HCT116 (cell line): Measurements from ENCODE around the gene DDX24. TPM values are rescaled to one million over a fixed set of nuclear protein-coding genes. Genes with fewer than 3 reads are reported as not detected.

ENCODE experiments used
- ATAC-seq: fragments of 200-7000 bp; cut with Tn5 transposase; 2 replicates; pipeline ENCODE4 v1.9.1; 2020; ENCODE audit warnings: mild to moderate bottlenecking, moderate library complexity
- BruUV-seq: library from RNA; stranded (reverse); fragments of 400-500 nt; replicated peaks from 2 replicates; lab custom pipeline; 2021; lab: Mats Ljungman, UMichigan
- CTCF ChIA-PET: fragments of 300-600 bp; sonication (Branson Sonifier 250); formaldehyde crosslinking; loops from one replicate; lab custom pipeline; 2021; ENCODE audit warnings: antibody characterized with exemption; lab: Charles Lee
- POLR2A ChIA-PET: fragments of 300-600, 350-600 bp; sonication (Branson Sonifier 250); formaldehyde crosslinking; loops from one replicate; lab custom pipeline; 2021; ENCODE audit warnings: antibody characterized with exemption; lab: Charles Lee
- RAD21 ChIA-PET, 2 experiments: fragments of 300-600 bp; sonication (Branson Sonifier 250); formaldehyde crosslinking; loops; one replicate each; lab custom pipeline; 2023; ENCODE audit warnings: low total read pairs in 2 of 2; ENCODE audit not compliant: uncharacterized antibody in 2 of 2, unreplicated experiment in 2 of 2, low non-redundant PET in 1 of 2; lab: Charles Lee
- DNase-seq: peaks from one replicate; pipeline ENCODE4 v3.0.0-alpha.2; 2010; ENCODE audit warnings: low read depth, low spot score
- H2AFZ ChIP-seq: fragments of 200-600 bp; shearing (Covaris generic), sonication (generic); 2 replicates; pipeline ENCODE4 v1.6.1; 2017; ENCODE audit warnings: low read depth, mixed run types, mixed read lengths, antibody characterized with exemption, low read length; ENCODE audit not compliant: poor library complexity, severe bottlenecking
- H3K27ac ChIP-seq: 2 replicates; pipeline ENCODE4 v1.5.1; 2012; ENCODE audit warnings: low read depth, low read length
- H3K27me3 ChIP-seq: fragments of 200-600 bp; sonication (generic); 2 replicates; pipeline ENCODE4 v1.6.1; 2016; ENCODE audit warnings: mixed run types, low read length, mixed read lengths; ENCODE audit not compliant: insufficient read depth
- H3K36me3 ChIP-seq, 2 experiments: fragments of 200-500 bp in 1 of 2; fragments of 200-600 bp in 1 of 2; sonication (Bioruptor generic) in 1 of 2; sonication (generic) in 1 of 2; 2 replicates each; pipeline versions ENCODE4 v1.5.1 to v1.6.1; 2014 to 2016; ENCODE audit warnings: low read length in 2 of 2, inconsistent platforms in 1 of 2, mixed read lengths in 1 of 2, mixed run types in 1 of 2; ENCODE audit not compliant: insufficient read depth in 2 of 2, control insufficient read depth in 1 of 2
- H3K4me1 ChIP-seq, 2 experiments: fragments of 200-600 bp in 1 of 2; sonication (generic) in 1 of 2; 2 replicates each; pipeline versions ENCODE4 v1.5.1 to v1.6.1; 2012 to 2017; ENCODE audit warnings: low read length in 2 of 2, inconsistent platforms in 1 of 2, mild to moderate bottlenecking in 1 of 2, mixed read lengths in 1 of 2, mixed run types in 1 of 2, moderate library complexity in 1 of 2; ENCODE audit not compliant: insufficient read depth in 2 of 2, control insufficient read depth in 1 of 2
- H3K4me2 ChIP-seq: fragments of 200-600 bp; sonication (generic); 2 replicates; pipeline ENCODE4 v1.6.1; 2017; ENCODE audit warnings: mixed run types, low read length, mixed read lengths
- H3K4me3 ChIP-seq, 2 experiments: fragments of 200-600 bp in 1 of 2; sonication (generic) in 1 of 2; replicated peaks in 1 of 2; 2 replicates each; pipeline ENCODE4 v1.5.1; 2011 to 2016; ENCODE audit warnings: low read length in 2 of 2, control low read depth in 1 of 2, low read depth in 1 of 2, mild to moderate bottlenecking in 1 of 2, mixed read lengths in 1 of 2, mixed run types in 1 of 2
- H3K79me2 ChIP-seq: fragments of 200-600 bp; sonication (generic); 2 replicates; pipeline ENCODE4 v1.6.1; 2017; ENCODE audit warnings: mild to moderate bottlenecking, mixed run types, low read length, moderate library complexity, mixed read lengths; ENCODE audit not compliant: insufficient read depth
- H3K9ac ChIP-seq: fragments of 200-600 bp; sonication (generic); 2 replicates; pipeline ENCODE4 v1.6.1; 2016; ENCODE audit warnings: low read length, mixed read lengths
- H3K9me2 ChIP-seq: fragments of 200-600 bp; sonication (generic), shearing (Covaris generic); 2 replicates; pipeline ENCODE4 v1.6.1; 2017; ENCODE audit warnings: mixed run types, mild to moderate bottlenecking, moderate library complexity; ENCODE audit not compliant: insufficient read depth
- H3K9me3 ChIP-seq, 2 experiments: fragments of 200-500 bp in 1 of 2; fragments of 200-600 bp in 1 of 2; sonication (Bioruptor generic) in 1 of 2; sonication (generic) in 1 of 2; 2 replicates each; pipeline ENCODE4 v1.6.1; 2014 to 2017; ENCODE audit warnings: low read length in 2 of 2, mixed read lengths in 2 of 2, inconsistent platforms in 1 of 2, low read depth in 1 of 2, mild to moderate bottlenecking in 1 of 2, mixed run types in 1 of 2, moderate library complexity in 1 of 2; ENCODE audit not compliant: control insufficient read depth in 1 of 2, insufficient read depth in 1 of 2
- H4K20me1 ChIP-seq: fragments of 200-600 bp; sonication (generic), shearing (Covaris generic); 2 replicates; pipeline ENCODE4 v1.6.1; 2017; ENCODE audit warnings: mixed run types, mild to moderate bottlenecking, moderate library complexity; ENCODE audit not compliant: insufficient read depth
- ATF3 ChIP-seq: IDR thresholded peaks from 2 replicates; pipeline ENCODE4 v1.6.1; 2012
- CBX3 ChIP-seq: IDR thresholded peaks from 2 replicates; pipeline ENCODE4 v1.6.1; 2012; ENCODE audit warnings: low read depth
- CEBPB ChIP-seq: IDR thresholded peaks from 2 replicates; pipeline ENCODE4 v1.6.1; 2012; ENCODE audit warnings: low read depth
- EGR1 ChIP-seq: IDR thresholded peaks from 2 replicates; pipeline ENCODE4 v1.6.1; 2012; ENCODE audit warnings: low read depth
- EZH2 ChIP-seq: fragments of 200-600 bp; sonication (generic); IDR thresholded peaks from 2 replicates; pipeline ENCODE4 v1.6.1; 2017; ENCODE audit warnings: antibody characterized with exemption, mixed run types
- EZH2phosphoT487 ChIP-seq: fragments of 200-600 bp; IDR thresholded peaks from 2 replicates; pipeline ENCODE4 v1.6.1; 2018; ENCODE audit warnings: antibody characterized with exemption, borderline replicate concordance
- FOSL1 ChIP-seq: IDR thresholded peaks from 2 replicates; pipeline ENCODE4 v1.6.1; 2012; ENCODE audit warnings: low read depth
- JUND ChIP-seq: IDR thresholded peaks from 2 replicates; pipeline ENCODE4 v1.6.1; 2012
- POLR2AphosphoS5 ChIP-seq: IDR thresholded peaks from 2 replicates; pipeline ENCODE4 v1.6.1; 2011; ENCODE audit warnings: mild to moderate bottlenecking, low read depth, low read length, moderate library complexity
- RAD21 ChIP-seq: IDR thresholded peaks from 2 replicates; pipeline ENCODE4 v1.6.1; 2012; ENCODE audit warnings: low read depth, mild to moderate bottlenecking
- SIN3A ChIP-seq: IDR thresholded peaks from 2 replicates; pipeline ENCODE4 v1.6.1; 2012; ENCODE audit warnings: low read depth
- SP1 ChIP-seq: IDR thresholded peaks from 2 replicates; pipeline ENCODE4 v1.6.1; 2012; ENCODE audit warnings: low read depth
- SRF ChIP-seq: IDR thresholded peaks from 2 replicates; pipeline ENCODE4 v1.6.1; 2012; ENCODE audit warnings: low read depth
- TCF7L2 ChIP-seq: IDR thresholded peaks from 2 replicates; pipeline ENCODE4 v1.7.0; 2011; ENCODE audit warnings: borderline replicate concordance, inconsistent platforms; ENCODE audit not compliant: insufficient read depth, insufficient read length; ENCODE audit errors: extremely low read depth
- YY1 ChIP-seq: IDR thresholded peaks from 2 replicates; pipeline ENCODE4 v1.6.1; 2011; ENCODE audit warnings: low read length, low read depth, moderate library complexity, mild to moderate bottlenecking; ENCODE audit not compliant: insufficient replicate concordance; ENCODE audit errors: extremely low read depth
- ZFX ChIP-seq: fragments of 450-650 bp; IDR thresholded peaks from 2 replicates; pipeline ENCODE4 v1.6.1; 2017
- ZNF274 ChIP-seq: fragments of 200-500 bp; sonication (Bioruptor generic); IDR thresholded peaks from 2 replicates; pipeline ENCODE4 v1.6.1; 2014; ENCODE audit warnings: mild to moderate bottlenecking, low read depth, low read length, inconsistent platforms
- intact Hi-C: fragments of 100-400 bp; cut with micrococcal nuclease; formaldehyde crosslinking; loops from 2 replicates; pipeline ENCODE4 v1.10.0; 2022
- total RNA-seq: library from RNA; stranded (reverse); gene quantifications from one replicate; pipeline ENCODE4 v1.2.1, GENCODE V29; 2021; ENCODE audit not compliant: unreplicated experiment
- TF ChIP-seq, protein P1 (sequence below): IDR thresholded peaks from 2 replicates; pipeline ENCODE4 v1.6.1; 2011; ENCODE audit warnings: mild to moderate bottlenecking, low read length, moderate library complexity; ENCODE audit not compliant: insufficient replicate concordance; ENCODE audit errors: extremely low read depth

DDX24 gene
- total RNA-seq, 1 experiment from 2014 or later = 169 TPM

- Histone ChIP-seq H3K4me1 (peaks cover 5 to 21% of the 10 kb centered on the region in 2 experiments; a peak in 3 of 4 replicates), H3K79me2 (no peaks in the 10 kb centered on the region), H3K4me3 (no peak overlapping the region), H3K9me3 (no peaks in the 10 kb centered on the region), H4K20me1 (no peaks in the 10 kb centered on the region), H3K27ac (no peak overlapping the region), H3K4me2 (no peak overlapping the region), H3K9me2 (no peaks in the 10 kb centered on the region), H3K36me3 (no peaks in the 10 kb centered on the region), H2AFZ (no peak overlapping the region), H3K27me3 (no peaks in the 10 kb centered on the region), H3K9ac (no peak overlapping the region)
- DNase-seq (no peak), ATAC-seq (no peak)
- ChIA-PET POLR2A (no interaction called here), RAD21 (no interaction called here), CTCF (interaction anchor here (1.5 kb wide), 1 partner anchor 116 kb away, joined by 5 read pairs; no protein-coding TSS in a partner anchor)
- intact Hi-C loops = no loop called here
- TF ChIP-seq EZH2phosphoT487 = no peak
- no peak for TF ChIP-seq YY1
- no peak for TF ChIP-seq FOSL1
- no peak for TF ChIP-seq ZFX
- TF ChIP-seq SRF = no peak
- TF ChIP-seq SP1 = no peak
- no peak for TF ChIP-seq JUND
- TF ChIP-seq EGR1 = no peak
- no peak for TF ChIP-seq CEBPB
- no peak for TF ChIP-seq CBX3
- no peak for TF ChIP-seq ATF3
- TF ChIP-seq SIN3A = no peak
- no peak for TF ChIP-seq ZNF274
- no peak for TF ChIP-seq EZH2
- no peak for TF ChIP-seq RAD21
- no peak for TF ChIP-seq POLR2AphosphoS5
- no peak for TF ChIP-seq TCF7L2
- TF ChIP-seq, protein P1, sequence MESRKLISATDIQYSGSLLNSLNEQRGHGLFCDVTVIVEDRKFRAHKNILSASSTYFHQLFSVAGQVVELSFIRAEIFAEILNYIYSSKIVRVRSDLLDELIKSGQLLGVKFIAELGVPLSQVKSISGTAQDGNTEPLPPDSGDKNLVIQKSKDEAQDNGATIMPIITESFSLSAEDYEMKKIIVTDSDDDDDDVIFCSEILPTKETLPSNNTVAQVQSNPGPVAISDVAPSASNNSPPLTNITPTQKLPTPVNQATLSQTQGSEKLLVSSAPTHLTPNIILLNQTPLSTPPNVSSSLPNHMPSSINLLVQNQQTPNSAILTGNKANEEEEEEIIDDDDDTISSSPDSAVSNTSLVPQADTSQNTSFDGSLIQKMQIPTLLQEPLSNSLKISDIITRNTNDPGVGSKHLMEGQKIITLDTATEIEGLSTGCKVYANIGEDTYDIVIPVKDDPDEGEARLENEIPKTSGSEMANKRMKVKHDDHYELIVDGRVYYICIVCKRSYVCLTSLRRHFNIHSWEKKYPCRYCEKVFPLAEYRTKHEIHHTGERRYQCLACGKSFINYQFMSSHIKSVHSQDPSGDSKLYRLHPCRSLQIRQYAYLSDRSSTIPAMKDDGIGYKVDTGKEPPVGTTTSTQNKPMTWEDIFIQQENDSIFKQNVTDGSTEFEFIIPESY = no peak
- no TSS peak for BruUV-seq
Observed at GRCh38 chr14:94020267-94020666, 60.7 kb downstream of the DDX24 start.
